ENCODE measurements around the gene PSORS1C1. TPM values are rescaled to one million over a fixed set of nuclear protein-coding genes. Genes with fewer than 3 reads are reported as not detected.
A peak's percentile ranks its signal among the peaks of the same experiment; 100 is the strongest.

PSORS1C1 gene
- total and polyA plus RNA-seq, 2 of the 4 experiments (the other 2 are of a cell fraction): 0.36 to 1.1 TPM

GRCh38 chr6:31179042-31179386, 64.4 kb downstream of the PSORS1C1 start:
- Histone ChIP-seq H3K9ac (ENCODE audit: low read depth, low read length) (no peak overlapping the region), H4K91ac (ENCODE audit: insufficient read depth, low read depth, low read length) (no peak overlapping the region), H4K20me1 (ENCODE audit: insufficient read depth, low read length) (no peaks in the 10 kb centered on the region), H3K56ac (ENCODE audit: extremely low read depth, insufficient read depth, low read length) (no peak overlapping the region), H2AK5ac (ENCODE audit: low read depth, low read length) (peak overlapping the region; percentile 56; the same call in 1 of the 2 replicates), H3K27ac (ENCODE audit: insufficient read depth, low read length) (no peak overlapping the region), H2AK9ac (replicated peaks; ENCODE audit: low read depth, low read length, poor library complexity) (peak overlapping the region; percentile 7), H4K8ac (ENCODE audit: low read depth in 2 of 2, low read length in 2 of 2) (peak overlapping the region in 1 of 2 experiments; percentile 66; a peak in 1 of 4 replicates), H3K4me2 (ENCODE audit: low read depth, low read length) (no peak overlapping the region), H3K23ac (ENCODE audit: low read depth, low read length) (no peak overlapping the region), H2BK20ac (ENCODE audit: low read depth, low read length) (no peak overlapping the region; the same call in 1 of the 2 replicates), H3K27me3 (ENCODE audit: control insufficient read depth, insufficient read depth, low read length) (no peaks in the 10 kb centered on the region), H2BK15ac (ENCODE audit: low read depth, low read length) (no peak overlapping the region), H2AFZ (replicated peaks; ENCODE audit: low read length, poor library complexity) (peak overlapping the region; percentile 77), H3K4ac (ENCODE audit: low read depth, low read length) (peak overlapping the region; percentile 78), H3K36me3 (ENCODE audit: control insufficient read depth, insufficient read depth, low read length) (no peaks in the 10 kb centered on the region), H3K79me1 (ENCODE audit: low read depth in 1 of 2, low read length in 2 of 2) (no peaks in the 10 kb centered on the region), H4K5ac (ENCODE audit: low read depth, low read length) (0 out of 2 replicates have a peak overlapping the region, but pooled peaks have one; percentile 37), H3K18ac (ENCODE audit: low read depth, low read length) (no peak overlapping the region), H2BK120ac (ENCODE audit: low read depth, low read length) (peak overlapping the region; percentile 73), H3K9me3 (ENCODE audit: control insufficient read depth, insufficient read depth, low read length) (no peaks in the 10 kb centered on the region), H3K9me1 (ENCODE audit: insufficient read depth, low read length) (peaks cover 11% of the 10 kb centered on the region; the same call in 1 of the 2 replicates), H3K4me1 (ENCODE audit: control insufficient read depth, insufficient read depth, low read length) (peaks cover 6% of the 10 kb centered on the region), H2BK5ac (ENCODE audit: low read depth, low read length, poor library complexity, severe bottlenecking) (no peak overlapping the region), H3K14ac (replicated peaks; ENCODE audit: low read depth, low read length) (peak overlapping the region; percentile 83), H3K4me3 (ENCODE audit: insufficient read depth, low read depth, low read length) (no peak overlapping the region)
- no peak for DNase-seq
- 86 to 100% methylated on average over 1 of the region's 4 CpGs for WGBS, 2 experiments (ENCODE audit: extremely low coverage in 2 of 2, insufficient read length in 1 of 2)
- ChIA-PET POLR2A (ENCODE audit: unreplicated experiment) (no interaction called here), CTCF (no interaction called here)
- BruUV-seq (replicated peaks): no TSS peak
- dilution Hi-C loops (cut with HindIII; ENCODE audit: low sequenced_read_pairs, unreplicated experiment) (no loop called here), intact Hi-C loops (cut with micrococcal nuclease) (no loop called here), in situ Hi-C loops (cut with MboI; ENCODE audit: low sequenced_read_pairs) (no loop called here)
- ATAC-seq (ENCODE audit: low read depth): no peak
- TF ChIP-seq USF2 (IDR thresholded peaks at IDR 0.05; ENCODE audit: low read depth, low read length) (no peak), NFE2L2 (IDR thresholded peaks at IDR 0.05; ENCODE audit: low read depth, low read length) (no peak), MXI1 (IDR thresholded peaks at IDR 0.05; ENCODE audit: borderline replicate concordance, low read depth, low read length) (no peak), BHLHE40 (IDR thresholded peaks at IDR 0.05; ENCODE audit: low read depth, low read length) (no peak), FOS (IDR thresholded peaks at IDR 0.05; ENCODE audit: low read depth, low read length) (no peak), CTCF (conservative IDR thresholded peaks at IDR 0.05; ENCODE audit: low read depth, low read length) (no peak), SMC3 (IDR thresholded peaks at IDR 0.05; ENCODE audit: low read depth, low read length) (no peak), ELK1 (IDR thresholded peaks at IDR 0.05; ENCODE audit: borderline replicate concordance, low read depth, low read length) (no peak), RFX5 (IDR thresholded peaks at IDR 0.05; ENCODE audit: low read depth, low read length) (no peak), CHD1 (IDR thresholded peaks at IDR 0.05; ENCODE audit: low read depth, low read length) (no peak), CEBPB (IDR thresholded peaks at IDR 0.05; ENCODE audit: low read depth, low read length) (no peak), POLR2A (IDR thresholded peaks at IDR 0.05; ENCODE audit: low read depth, low read length) (no peak), MAZ (IDR thresholded peaks at IDR 0.05; ENCODE audit: borderline replicate concordance, low read depth, low read length) (no peak), RAD21 (IDR thresholded peaks at IDR 0.05; ENCODE audit: low read length) (no peak), RCOR1 (IDR thresholded peaks at IDR 0.05; ENCODE audit: insufficient replicate concordance, low read length) (no peak), MAFK (IDR thresholded peaks at IDR 0.05; ENCODE audit: low read depth, low read length) (no peak)
